Loucy (cell line): ENCODE data around the gene MRPL53.

Experiments
- CTCF ChIP-seq: fragments of 200-600 bp; sonication (generic); conservative IDR thresholded peaks from 2 replicates; pipeline ENCODE4 v1.5.1; 2014; ENCODE audit warnings: mild to moderate bottlenecking, antibody characterized with exemption, low read length
- EZH2phosphoT487 ChIP-seq: fragments of 200-600 bp; IDR thresholded peaks from 2 replicates; pipeline ENCODE4 v1.6.1; 2018; ENCODE audit warnings: antibody characterized with exemption, mild to moderate bottlenecking, moderate library complexity, borderline replicate concordance

DNA sequence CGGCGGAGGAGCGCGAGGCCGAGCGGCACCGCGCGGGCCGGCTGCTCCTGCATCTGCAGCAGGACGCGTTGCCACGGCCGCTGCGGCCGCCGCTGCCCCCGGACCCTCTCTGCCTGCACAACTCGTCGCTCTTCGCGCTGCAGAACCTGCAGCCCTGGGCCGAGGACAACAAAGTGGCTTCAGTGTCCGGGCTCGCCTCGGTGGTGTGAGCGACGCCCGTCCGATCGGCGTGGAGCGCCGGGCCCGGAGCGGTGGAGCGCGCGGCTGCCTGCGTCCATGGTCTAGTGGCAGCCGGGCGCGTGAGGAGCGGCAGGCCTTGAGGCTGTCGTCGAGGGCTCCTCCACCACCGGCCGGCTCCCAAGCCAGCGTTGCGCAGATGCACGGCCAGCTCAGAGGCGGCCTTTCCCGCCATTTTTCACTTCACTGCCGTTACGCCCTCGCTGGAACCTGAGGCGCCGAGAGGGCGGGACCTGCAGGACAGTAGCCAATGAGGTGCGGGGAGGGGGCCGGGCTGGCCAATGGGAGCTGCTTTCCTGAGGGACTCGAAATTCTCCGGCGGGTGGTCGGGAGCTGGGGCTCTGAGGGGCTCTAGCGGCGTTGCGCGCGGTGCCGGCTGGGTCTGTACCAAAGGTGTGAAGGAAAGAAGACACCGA lies 43.6 kb upstream of the MRPL53 start:
- TF ChIP-seq CTCF (no peak), EZH2phosphoT487 (no peak)
